Hypothalamus (tissue), 51 donors: ENCODE measurements around the gene EIF2S3B.
"Not testable (repeated sequence)": the region's sequence is repeated elsewhere in the genome, so short reads cannot be mapped to it uniquely, and the experiment has no call there.

Experiments
- DNase-seq, 51 donors: peaks; one replicate each; lab custom pipeline; 2025; lab: John Stamatoyannopoulos, UW

EIF2S3B gene

GRCh38 chr12:10505620-10506019 is at the start of gene EIF2S3B:
TSS of gene EIF2S3B (plus strand) at chr12:10505890. CDS start at chr12:10505903, 13 bp downstream.
- DNase-seq: peak in 1 of 51 donors; percentile 2

GRCh38 chr12:10456856-10457255 is 48.8 kb upstream of the EIF2S3B start:
- DNase-seq: no peak

- DNase-seq: no peak
These were observed 47.9 kb upstream of the EIF2S3B start for GRCh38 chr12:10457760-10458159.

- no peak for DNase-seq
These were observed 39.4 kb upstream of the EIF2S3B start for GRCh38 chr12:10466311-10466710.

- no peak for DNase-seq
These were observed 36.0 kb upstream of the EIF2S3B start for GRCh38 chr12:10469701-10470100.

GRCh38 chr12:10472808-10473207 is 32.9 kb upstream of the EIF2S3B start:
- not testable (repeated sequence) for DNase-seq

- not testable (repeated sequence) for DNase-seq
These were observed 23.8 kb upstream of the EIF2S3B start for GRCh38 chr12:10481901-10482300.

GRCh38 chr12:10487328-10487727 is 18.4 kb upstream of the EIF2S3B start:
- not testable (repeated sequence) for DNase-seq

GRCh38 chr12:10491766-10492165 is 13.9 kb upstream of the EIF2S3B start:
- no peak for DNase-seq

GRCh38 chr12:10497602-10498001 is 8.1 kb upstream of the EIF2S3B start:
- DNase-seq: no peak

- DNase-seq: no peak
These were observed 7.6 kb upstream of the EIF2S3B start for GRCh38 chr12:10498042-10498441.

GRCh38 chr12:10501030-10501429 is 4.7 kb upstream of the EIF2S3B start:
- no peak for DNase-seq

GRCh38 chr12:10503460-10503859 is 2.2 kb upstream of the EIF2S3B start:
- no peak for DNase-seq

GRCh38 chr12:10511756-10512355 is 6.2 kb downstream of the EIF2S3B start:
- peak in 3 of 51 donors; percentile 0 to 38 (median 11) for DNase-seq

GRCh38 chr12:10512798-10513197 is 7.1 kb downstream of the EIF2S3B start:
- no peak for DNase-seq

- no peak for DNase-seq
These were observed 15.9 kb downstream of the EIF2S3B start for GRCh38 chr12:10521555-10521954.

- no peak for DNase-seq
These were observed 22.7 kb downstream of the EIF2S3B start for GRCh38 chr12:10528174-10528953.

- DNase-seq: no peak
These were observed 23.9 kb downstream of the EIF2S3B start for GRCh38 chr12:10529603-10530002.

- no peak for DNase-seq
These were observed 32.0 kb downstream of the EIF2S3B start for GRCh38 chr12:10537721-10538120.

- DNase-seq: no peak
These were observed 35.1 kb downstream of the EIF2S3B start for GRCh38 chr12:10540776-10541205.

- no peak for DNase-seq
These were observed 37.8 kb downstream of the EIF2S3B start for GRCh38 chr12:10543499-10543898.

GRCh38 chr12:10551375-10551774 is 45.7 kb downstream of the EIF2S3B start:
- no peak for DNase-seq
